ENCODE measurements around the gene EFCC1.

EFCC1 gene

GRCh38 chr3:129016720-129017483 lies 15.8 kb downstream of the EFCC1 start:
- no peak for DNase-seq

DNA sequence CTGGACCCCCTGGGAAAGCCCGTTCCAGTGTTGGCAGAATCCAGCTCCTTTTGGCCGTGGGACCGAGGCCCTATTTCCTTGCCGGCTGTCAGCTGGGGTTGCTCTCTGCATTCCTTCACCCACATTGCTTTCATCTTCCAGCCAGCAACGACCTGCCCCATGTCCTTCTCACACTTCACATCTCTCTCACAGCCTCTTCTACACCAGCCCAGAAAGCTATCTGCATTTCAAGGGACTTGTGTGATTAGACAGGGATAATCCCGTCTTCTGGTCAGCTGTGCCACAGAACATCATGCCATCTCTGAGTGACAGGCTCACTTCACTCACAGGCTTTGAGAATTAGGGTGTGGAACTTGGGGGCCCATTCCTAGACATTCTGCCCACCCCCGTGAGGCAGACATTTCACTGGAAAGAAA lies 16.4 kb downstream of the EFCC1 start:
- no peak for DNase-seq

DNA sequence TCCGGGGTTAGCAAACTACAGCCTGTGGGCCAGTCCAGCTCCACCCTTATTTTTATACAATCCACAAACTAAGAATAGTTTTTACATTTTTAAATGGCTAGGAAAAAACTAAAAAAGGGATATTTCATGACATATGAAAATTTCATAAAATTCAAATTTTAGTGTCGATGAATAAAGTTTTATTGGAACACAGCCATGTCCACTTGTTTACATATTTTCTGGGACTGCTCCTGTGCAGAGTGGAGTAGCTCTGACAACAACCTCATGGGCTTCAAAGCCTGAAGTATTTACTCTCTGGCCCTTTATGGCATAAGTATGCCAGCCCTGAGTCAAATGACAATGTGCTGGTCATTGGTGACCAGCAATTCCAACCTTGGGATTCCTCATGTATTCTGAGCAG lies 17.2 kb downstream of the EFCC1 start:
- DNase-seq: no peak

GRCh38 chr3:129018751-129019150 lies 17.6 kb downstream of the EFCC1 start:
- no peak for DNase-seq

DNA sequence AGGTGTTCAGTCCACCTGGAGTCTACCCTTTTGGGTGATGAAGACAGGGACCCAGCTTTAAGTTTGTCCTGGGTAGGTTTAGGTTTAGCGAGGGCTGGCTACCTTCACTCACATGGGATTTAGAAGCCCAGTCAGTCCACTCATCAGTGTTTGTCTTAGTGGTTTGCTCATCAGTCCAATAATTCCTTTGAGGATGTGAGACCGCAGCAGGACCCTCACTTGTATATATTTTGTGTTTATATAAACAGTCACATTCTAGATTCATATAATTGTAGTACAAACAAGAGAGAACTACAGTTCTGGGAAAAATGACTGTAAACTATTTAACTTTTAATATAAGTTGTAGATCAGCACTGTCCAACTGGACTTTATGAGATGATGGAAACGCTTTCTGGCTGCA lies 18.2 kb downstream of the EFCC1 start:
- DNase-seq: no peak

DNA sequence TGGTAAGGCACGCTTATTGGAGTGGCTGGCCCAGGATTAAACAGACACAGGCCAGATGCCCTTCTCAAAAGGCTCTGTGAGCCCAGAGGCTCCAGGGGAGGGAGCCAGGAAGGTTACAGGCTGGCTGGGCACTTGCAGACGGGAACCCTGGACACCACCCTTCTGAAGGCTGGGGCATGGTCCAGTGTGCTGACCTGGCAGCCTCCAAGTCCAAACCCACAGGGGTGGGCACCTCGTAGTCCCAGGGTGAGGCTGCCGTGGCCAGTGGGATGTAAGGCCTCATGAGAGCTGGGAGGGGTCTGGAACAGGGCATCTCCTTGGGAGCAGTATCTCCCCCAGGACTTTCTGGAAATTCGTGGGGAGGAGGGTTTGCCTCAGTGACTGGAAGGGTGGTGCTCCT lies 19.6 kb downstream of the EFCC1 start:
- DNase-seq: no peak

DNA sequence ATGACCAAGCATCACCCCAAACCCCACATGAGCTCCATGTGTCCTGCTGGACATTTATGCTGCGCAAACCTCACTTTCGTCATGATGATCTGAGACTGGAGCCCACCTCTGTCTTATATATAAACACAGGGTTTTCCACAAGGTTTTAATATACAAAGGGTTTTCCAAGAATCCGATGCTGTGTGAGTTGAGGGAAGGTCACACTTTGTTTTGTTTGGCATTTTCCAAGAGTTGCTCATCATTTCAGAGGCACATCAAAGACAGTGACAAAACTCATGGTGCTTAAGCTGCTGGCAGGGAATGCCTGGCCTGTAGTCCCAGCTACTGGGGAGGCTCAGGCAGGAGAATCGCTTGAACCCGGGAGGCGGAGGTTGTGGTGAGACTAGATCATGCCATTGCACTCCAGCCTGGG lies 20.0 kb downstream of the EFCC1 start:
- DNase-seq: no peak

- DNase-seq: no peak
These were observed 21.3 kb downstream of the EFCC1 start for GRCh38 chr3:129022114-129023007.

DNA sequence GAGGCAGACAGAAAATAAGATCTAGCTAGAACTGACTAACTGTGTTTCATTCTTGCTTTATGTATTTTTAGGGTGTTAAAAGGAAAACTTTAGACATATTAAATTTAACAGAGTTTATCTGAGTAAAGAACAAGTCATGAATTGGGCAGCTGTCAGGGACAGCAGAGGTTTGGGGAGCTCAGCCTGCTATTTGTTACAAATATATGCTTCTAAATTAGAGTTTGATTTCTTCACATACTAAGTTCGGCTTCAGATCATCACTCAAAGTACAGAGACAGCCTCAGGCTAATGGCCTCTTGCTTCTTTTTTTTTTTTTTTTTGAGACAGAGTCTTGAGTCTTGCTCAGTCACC lies 21.9 kb downstream of the EFCC1 start:
- DNase-seq: no peak

GRCh38 chr3:129023909-129024308 lies 22.8 kb downstream of the EFCC1 start:
- no peak for DNase-seq

DNA sequence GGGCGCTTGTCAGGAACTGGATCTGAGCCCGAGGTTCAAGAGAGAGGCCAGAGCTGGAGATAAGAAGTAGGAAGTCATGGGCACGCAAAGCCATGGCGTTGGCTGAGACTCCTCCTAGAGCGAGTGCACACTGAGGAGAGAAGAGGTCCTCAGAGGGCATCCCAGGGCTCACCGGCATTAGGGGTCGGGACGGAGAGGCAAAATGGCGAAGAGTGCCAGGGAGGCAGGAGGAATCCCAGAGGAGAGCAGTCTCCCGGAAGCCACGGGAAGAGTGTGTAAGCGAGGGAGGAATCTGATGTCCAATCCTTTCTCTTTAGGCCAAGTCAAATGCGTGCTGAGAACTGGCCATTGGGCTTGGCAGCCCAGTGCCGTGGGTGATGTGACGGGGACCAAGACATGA lies 24.0 kb downstream of the EFCC1 start:
- DNase-seq: no peak

GRCh38 chr3:129025691-129026435 lies 24.8 kb downstream of the EFCC1 start:
- no peak for DNase-seq

- DNase-seq: peak; percentile 94
These were observed 25.8 kb downstream of the EFCC1 start for GRCh38 chr3:129026728-129027543.

GRCh38 chr3:129027544-129027880 lies 26.4 kb downstream of the EFCC1 start:
- DNase-seq: no peak

GRCh38 chr3:129028866-129029265 lies 27.8 kb downstream of the EFCC1 start:
- DNase-seq: no peak

DNA sequence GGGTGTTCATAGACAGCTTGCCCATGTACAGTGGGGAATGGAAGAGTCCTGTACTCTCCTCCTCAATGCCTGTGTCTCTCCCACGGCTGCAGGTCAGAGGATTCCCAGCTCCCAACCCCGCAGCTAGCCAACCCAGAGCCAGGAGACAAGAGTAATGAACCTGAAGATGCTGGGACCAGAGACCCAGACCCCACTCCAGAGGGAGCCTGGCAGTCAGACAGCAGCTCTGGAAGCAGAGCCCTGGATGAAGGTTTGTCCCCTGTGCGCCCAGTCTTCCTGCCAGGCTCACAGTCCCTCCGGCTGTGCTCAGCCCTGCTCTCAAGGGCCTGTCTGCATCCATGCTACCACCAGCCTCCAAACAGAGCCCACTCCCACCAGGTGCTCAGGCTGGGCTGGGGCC lies 29.5 kb downstream of the EFCC1 start:
- no peak for DNase-seq

- no peak for DNase-seq
These were observed 30.5 kb downstream of the EFCC1 start for GRCh38 chr3:129031476-129032215.

- no peak for DNase-seq
These were observed 31.6 kb downstream of the EFCC1 start for GRCh38 chr3:129032716-129033115.

DNA sequence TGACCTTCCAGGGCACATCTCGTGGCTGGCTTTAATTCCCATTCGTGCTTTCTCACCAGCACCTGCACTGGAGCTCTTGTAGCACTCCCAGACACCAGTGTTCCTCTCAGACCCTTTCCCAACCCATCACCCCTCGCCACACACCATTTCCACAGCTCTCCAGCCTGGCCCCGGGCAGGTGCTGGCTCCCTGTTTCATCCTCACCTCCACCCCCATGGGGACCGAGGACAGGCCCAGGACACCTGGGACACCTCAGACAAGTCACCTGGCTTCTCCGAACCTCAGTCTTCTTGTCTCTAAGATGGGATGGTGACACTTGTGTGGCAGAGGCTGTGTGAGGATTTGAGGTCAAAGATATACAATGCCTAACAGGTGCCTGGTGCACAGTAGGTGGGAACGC lies 32.0 kb downstream of the EFCC1 start:
- no peak for DNase-seq

- DNase-seq: no peak
These were observed 32.7 kb downstream of the EFCC1 start for GRCh38 chr3:129033633-129034321.

GRCh38 chr3:129034642-129035041 lies 33.5 kb downstream of the EFCC1 start:
- no peak for DNase-seq
